Measurements from ENCODE around the gene TRIM13. TPM values are rescaled to one million over a fixed set of nuclear protein-coding genes. Genes with fewer than 3 reads are reported as not detected.

The TRIM13 gene
- polyA plus RNA-seq, 4 donors, result 42.8 to 51.8 (median 46.5) TPM

DNA sequence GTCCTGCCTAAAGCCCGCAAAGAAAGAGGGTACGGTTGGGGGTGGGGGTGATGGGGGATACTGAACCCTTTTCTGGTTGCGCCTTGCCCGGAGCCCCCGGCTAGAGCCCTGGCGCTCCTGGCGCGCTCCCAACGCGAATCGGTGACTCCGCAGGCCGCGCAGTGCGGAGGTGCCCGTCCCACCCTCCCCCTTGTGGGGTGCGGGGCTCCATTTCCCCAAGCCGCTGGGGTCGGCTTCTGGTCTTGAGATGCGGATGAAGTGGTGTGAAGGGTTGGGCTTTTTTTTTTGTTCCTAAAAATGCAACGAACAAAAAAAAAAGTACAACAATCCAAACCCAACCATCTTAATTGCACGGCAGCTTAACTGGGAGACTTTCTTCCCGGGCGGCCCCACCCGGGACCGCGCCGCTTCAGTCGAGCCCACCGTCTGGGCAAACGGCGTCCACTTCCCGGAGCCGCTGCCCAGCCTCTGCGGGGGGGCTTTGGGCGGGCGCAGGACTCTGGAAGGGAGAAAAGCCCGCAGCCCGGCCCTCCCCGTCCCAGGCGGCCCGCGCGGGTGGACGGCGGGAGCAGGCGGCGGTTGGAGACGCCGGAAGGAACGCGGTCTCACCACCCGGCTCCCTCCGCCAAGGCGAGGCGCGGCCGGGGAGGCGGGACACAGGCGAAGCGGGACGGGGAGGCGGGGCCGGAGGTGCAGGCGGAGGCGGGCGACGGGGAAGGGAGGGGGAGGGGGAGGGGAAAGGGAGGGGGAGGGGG is 504 bp upstream of the TRIM13 start:
- peak; percentile 56 to 87 (median 78) for DNase-seq (ENCODE audit: low read depth in 4 of 4, low spot score in 2 of 4)

- DNase-seq (ENCODE audit: low read depth in 4 of 4, low spot score in 2 of 4), result no peak
Measured at GRCh38 chr13:49997955-49998354, 1.1 kb downstream of the TRIM13 start.

DNA sequence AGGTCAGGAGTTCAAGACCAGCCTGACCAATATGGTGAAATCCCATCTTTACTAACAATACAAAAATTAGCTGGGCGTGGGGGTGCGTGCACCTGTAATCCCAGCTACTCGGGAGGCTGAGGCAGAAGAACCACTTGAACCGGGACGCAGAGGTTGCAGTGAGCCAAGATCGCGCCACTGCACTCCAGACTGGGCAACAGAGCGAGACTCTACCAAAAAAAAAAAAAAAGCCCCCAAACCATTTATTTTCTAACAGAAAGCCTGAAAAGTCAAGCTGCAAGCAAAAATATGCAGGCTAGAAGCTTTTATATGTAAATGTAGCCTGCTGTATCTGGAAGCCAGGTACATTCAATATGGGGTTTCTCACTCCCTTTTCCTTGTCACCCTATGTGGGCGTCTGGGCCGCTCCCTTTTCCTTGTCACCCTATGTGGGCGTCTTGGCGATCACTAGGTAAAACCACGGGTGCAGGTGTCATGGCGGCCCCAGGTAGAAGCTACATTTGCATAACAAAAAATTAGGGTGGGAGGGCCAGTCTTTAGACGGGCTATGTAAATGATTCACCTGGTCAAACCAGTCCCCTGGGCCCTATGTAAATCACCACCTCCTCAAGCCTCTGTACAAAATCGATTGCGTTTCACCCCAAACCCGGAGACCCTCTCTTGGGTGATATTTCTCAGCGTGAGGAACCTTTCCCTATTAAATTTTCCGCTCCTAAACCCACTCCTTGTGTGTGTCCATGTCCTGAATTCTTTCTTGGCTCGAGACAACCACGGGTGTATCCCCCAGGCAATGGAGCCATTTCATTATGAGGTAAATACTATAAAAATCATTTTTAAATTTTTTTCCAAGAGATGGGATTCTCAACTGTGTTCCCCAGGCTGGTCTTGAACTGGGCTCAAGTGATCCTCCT is 2.1 kb downstream of the TRIM13 start:
- no peak for DNase-seq (ENCODE audit: low read depth in 4 of 4, low spot score in 2 of 4)

GRCh38 chr13:50001287-50001686 is 4.4 kb downstream of the TRIM13 start:
- DNase-seq (ENCODE audit: low read depth in 4 of 4, low spot score in 2 of 4), result no peak

DNA sequence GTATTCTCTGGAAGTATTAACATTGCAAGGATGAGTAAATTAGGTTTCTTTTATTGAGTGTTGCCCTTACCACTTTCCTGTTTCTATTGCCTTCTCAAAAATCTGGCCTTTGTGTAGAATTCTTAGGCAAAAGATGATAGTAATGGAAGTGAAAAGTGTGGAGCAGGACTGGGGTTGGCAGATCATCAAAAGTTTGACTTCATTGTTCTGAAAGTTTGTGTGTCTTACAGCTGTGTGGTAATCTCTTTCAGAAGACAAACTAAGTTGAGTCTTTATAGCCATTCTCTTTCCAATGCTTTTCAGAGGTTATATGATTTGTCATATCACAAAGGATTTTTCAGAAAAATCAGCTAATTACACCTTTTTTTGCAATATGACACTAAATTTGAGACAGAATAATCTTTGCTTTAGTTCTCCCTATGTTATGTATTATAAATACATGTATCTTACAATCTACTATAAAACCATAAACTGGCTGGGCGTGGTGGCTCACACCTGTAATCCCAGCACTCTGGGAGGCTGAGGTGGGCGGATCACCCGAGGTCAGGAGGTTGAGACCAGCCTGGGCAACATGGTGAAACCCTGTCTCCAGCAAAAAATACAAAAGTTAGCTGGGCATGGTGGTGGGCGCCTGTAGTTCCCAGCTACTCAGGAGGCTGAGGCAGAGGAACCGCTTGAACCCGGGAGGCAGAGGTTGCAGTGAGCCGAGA is 9.7 kb downstream of the TRIM13 start:
- DNase-seq (ENCODE audit: low read depth in 4 of 4, low spot score in 2 of 4), result no peak

GRCh38 chr13:50011461-50011860 is 14.6 kb downstream of the TRIM13 start:
- DNase-seq (ENCODE audit: low read depth in 4 of 4, low spot score in 2 of 4), result no peak

- no peak for DNase-seq (ENCODE audit: low read depth in 4 of 4, low spot score in 2 of 4)
Measured at GRCh38 chr13:50012396-50013169, 15.7 kb downstream of the TRIM13 start.

DNA sequence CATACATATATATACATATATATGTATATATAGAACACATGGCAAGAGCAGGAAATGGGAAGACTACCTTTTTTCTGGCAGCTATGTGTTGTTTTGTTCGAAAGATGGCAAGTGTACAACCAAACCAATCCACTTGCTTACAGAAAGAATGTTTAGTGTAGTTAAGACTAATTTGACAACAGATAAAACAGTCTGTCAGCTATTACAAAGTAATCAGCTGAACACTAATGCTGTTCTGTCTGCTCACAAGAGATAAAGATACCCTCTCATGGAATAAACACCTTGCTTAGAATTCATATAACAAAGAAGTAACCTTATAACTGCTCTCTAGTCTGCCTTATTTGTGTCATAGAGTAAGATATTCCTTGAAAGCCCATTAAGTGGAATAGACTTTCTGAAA is 17.5 kb downstream of the TRIM13 start:
- no peak for DNase-seq (ENCODE audit: low read depth in 4 of 4, low spot score in 2 of 4)

DNA sequence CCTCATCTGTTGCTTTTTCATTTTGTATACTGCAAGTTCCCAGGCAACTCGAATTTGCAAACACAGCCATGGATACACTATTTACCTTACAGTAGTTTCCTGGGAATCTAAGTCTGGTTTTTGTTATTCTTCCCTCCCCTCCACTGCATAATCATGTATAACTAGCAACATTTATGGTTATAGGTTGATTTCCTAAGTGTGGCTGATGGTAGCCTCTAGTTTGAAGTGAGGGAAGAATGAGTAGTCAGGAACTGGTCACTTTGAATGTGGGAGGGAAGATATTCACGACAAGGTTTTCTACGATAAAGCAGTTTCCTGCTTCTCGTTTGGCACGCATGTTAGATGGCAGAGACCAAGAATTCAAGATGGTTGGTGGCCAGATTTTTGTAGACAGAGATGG is 18.4 kb downstream of the TRIM13 start, which contains the start of gene KCNRG:
Gene KCNRG (plus strand): TSS at position 187 of the 400 bp plus-strand sequence. CDS start 50 bp downstream, at position 237.
- DNase-seq (ENCODE audit: low read depth in 4 of 4, low spot score in 2 of 4), result no peak

- DNase-seq (ENCODE audit: low read depth in 4 of 4, low spot score in 2 of 4), result no peak
Measured at GRCh38 chr13:50015750-50016149, 18.9 kb downstream of the TRIM13 start.

DNA sequence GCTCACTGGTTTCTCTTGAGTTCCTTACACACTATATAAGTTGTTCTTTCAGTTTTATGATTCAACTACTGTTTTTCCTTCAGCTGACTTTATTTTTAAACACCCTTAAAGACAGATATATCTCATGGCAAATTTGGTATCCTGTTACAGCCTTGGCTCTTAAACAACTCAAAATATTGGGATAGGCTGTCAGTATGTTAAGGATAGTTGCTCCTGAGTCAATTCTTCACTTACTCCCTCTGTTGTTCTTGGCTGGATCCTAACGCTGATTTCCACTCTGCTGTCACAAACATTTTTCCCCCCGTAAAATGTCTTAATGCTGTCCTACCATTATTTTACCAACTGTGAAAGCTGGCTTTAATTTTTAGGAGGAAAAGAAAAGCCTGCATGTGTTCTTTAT is 19.6 kb downstream of the TRIM13 start:
- no peak for DNase-seq (ENCODE audit: low read depth in 4 of 4, low spot score in 2 of 4)

DNA sequence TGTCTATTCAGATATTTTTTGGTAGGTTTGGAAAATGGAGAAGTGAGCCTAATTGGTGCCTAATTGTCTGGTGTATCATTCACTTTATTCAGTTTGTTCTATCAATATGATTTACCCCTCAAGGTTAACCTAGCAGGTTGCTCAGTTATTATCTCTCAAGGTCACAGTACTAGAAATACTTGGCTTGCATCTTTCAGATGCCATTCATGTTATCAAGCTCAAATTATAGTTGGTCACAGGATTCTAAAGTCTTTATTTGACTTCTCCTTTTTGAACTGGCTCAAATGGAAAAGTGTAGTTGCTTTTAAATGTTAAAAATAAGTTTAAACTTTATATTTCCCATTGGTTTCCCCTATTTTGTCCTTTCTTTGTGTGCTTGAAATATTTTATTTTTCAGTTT is 21.0 kb downstream of the TRIM13 start:
- no peak for DNase-seq (ENCODE audit: low read depth in 4 of 4, low spot score in 2 of 4)

- no peak for DNase-seq (ENCODE audit: low read depth in 4 of 4, low spot score in 2 of 4)
Measured at GRCh38 chr13:50025436-50025835, 28.6 kb downstream of the TRIM13 start.

DNA sequence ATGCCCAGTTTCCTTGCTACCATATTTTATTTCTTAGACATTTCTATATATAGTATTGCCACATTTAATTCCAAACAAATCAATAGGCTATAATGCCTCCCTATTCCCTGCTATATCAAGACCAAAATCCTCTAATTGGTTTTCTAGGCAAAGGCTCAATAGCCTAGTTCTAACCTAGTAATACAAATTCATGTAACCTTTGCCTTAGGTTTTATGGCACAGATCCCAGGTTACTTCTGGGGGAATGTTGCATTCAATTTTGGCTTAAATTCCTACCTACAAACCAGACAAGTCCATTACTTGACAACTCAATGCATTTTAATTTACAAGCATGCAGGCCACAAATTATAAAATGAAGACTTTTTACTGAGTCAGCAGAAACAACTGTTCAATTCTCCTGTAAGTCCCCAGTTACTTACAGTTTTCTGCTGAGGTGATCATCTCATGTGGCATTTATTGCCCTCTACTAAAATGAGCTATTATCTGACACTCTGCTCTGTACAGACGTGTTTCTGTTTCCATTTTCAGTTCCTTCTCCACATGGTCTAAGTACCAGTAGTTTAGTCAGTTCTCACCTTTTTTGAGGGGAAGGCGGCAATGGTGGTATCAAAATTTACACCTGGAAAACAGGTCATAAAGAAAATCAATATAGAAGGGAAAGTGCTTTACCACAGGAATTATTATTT is 30.1 kb downstream of the TRIM13 start:
- no peak for DNase-seq (ENCODE audit: low read depth in 4 of 4, low spot score in 2 of 4)

DNA sequence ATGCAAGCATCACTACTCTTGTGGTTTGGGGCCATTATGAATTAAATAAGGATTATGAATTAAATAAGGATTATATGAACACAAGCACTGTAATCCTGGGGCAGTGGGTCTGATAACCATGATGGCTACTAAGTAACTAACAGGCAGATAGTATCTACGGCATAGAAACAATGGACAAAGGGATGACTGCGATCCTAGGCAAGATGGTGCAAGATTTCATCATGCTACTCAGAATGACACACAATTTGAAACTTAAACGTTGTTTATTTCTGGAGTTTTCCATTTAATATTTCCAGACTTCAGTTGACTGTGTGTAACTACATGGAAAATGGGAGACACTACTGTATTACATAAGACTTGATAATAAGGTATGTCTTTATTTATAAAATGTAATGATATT is 33.5 kb downstream of the TRIM13 start:
- no peak for DNase-seq (ENCODE audit: low read depth in 4 of 4, low spot score in 2 of 4)

DNA sequence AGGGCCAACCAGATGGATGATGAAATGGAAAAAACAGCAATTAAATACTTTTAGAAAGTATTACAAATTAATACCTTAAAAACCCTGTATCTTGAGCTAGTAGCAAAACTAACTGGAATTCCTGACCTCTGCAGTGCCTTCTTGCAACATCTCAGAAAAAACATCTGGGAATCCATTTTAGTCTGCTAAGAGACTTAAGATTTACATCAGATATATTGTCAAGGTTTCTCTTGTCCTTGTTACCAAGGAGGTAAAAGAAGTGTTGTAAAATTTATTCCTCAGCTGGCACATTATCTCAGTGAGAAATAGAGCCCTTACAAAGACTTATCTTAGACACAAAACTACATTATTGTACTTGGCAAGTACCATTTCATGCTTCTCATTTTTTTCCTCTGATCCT is 36.9 kb downstream of the TRIM13 start:
- DNase-seq (ENCODE audit: low read depth in 4 of 4, low spot score in 2 of 4), result no peak

GRCh38 chr13:50037788-50038187 is 40.9 kb downstream of the TRIM13 start:
- no peak for DNase-seq (ENCODE audit: low read depth in 4 of 4, low spot score in 2 of 4)

- no peak for DNase-seq (ENCODE audit: low read depth in 4 of 4, low spot score in 2 of 4)
Measured at GRCh38 chr13:50038266-50038665, 41.4 kb downstream of the TRIM13 start.

- DNase-seq (ENCODE audit: low read depth in 4 of 4, low spot score in 2 of 4), result no peak
Measured at GRCh38 chr13:50052478-50052877, 55.6 kb downstream of the TRIM13 start.

GRCh38 chr13:50053844-50054243 is 57.0 kb downstream of the TRIM13 start:
- no peak for DNase-seq (ENCODE audit: low read depth in 4 of 4, low spot score in 2 of 4)

Measured in left renal cortex interstitium (tissue), 4 donors.